TTC549 (cell line): ENCODE measurements around the gene VHLL.

ENCODE experiments used
- FAIRE-seq: peaks from 2 replicates; lab custom pipeline; 2012; peaks lifted over from hg19 to GRCh38; lab: Jason Lieb, UNC

Gene VHLL

GRCh38 chr1:156253634-156254033 is 45.5 kb downstream of the VHLL start:
- no peak for FAIRE-seq

DNA sequence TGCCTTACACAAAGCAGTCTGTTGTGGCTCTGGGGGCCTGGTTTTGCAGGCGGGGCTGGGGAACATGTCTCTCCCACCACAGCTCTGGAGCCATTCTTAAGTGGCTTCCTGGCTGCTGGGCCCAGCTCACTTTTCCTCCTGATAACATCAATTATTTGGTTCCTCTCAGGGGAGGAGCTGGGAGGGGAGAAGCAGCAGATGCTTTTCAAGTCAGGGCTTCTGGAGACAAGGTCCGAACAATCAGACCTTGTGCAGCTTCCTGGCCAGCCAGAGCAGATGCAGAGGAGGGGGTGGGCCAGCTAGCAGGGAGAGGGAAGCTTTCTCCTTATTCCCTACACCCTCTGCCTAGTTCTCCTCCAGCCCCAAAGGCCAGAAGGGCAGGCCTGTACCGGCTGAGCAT is 47.6 kb downstream of the VHLL start:
- no peak for FAIRE-seq

- FAIRE-seq, result no peak
Observed at GRCh38 chr1:156249593-156249992, 49.5 kb downstream of the VHLL start.
